Choroid plexus epithelial cell (primary cell): ENCODE data around the gene NUP98.

ENCODE experiments used
- DNase-seq: peaks from one replicate; pipeline ENCODE4 v3.0.0-alpha.2; 2010; ENCODE audit warnings: low read depth
- H3K4me3 ChIP-seq: 2 replicates; pipeline ENCODE4 v1.5.1; 2011; ENCODE audit warnings: low read depth, mild to moderate bottlenecking, control low read depth, low read length, moderate library complexity
- TF ChIP-seq, protein P1 (sequence below): conservative IDR thresholded peaks from 2 replicates; pipeline ENCODE4 v1.5.1; 2011; ENCODE audit warnings: low read depth, mild to moderate bottlenecking, control low read depth, inconsistent platforms, low read length, moderate library complexity

The NUP98 gene

GRCh38 chr11:3669742-3670183, 127.6 kb downstream of the NUP98 start:
- DNase-seq, result no peak
- no peak overlapping the region for H3K4me3 ChIP-seq
- TF ChIP-seq, protein P1, sequence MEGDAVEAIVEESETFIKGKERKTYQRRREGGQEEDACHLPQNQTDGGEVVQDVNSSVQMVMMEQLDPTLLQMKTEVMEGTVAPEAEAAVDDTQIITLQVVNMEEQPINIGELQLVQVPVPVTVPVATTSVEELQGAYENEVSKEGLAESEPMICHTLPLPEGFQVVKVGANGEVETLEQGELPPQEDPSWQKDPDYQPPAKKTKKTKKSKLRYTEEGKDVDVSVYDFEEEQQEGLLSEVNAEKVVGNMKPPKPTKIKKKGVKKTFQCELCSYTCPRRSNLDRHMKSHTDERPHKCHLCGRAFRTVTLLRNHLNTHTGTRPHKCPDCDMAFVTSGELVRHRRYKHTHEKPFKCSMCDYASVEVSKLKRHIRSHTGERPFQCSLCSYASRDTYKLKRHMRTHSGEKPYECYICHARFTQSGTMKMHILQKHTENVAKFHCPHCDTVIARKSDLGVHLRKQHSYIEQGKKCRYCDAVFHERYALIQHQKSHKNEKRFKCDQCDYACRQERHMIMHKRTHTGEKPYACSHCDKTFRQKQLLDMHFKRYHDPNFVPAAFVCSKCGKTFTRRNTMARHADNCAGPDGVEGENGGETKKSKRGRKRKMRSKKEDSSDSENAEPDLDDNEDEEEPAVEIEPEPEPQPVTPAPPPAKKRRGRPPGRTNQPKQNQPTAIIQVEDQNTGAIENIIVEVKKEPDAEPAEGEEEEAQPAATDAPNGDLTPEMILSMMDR, result no peak

GRCh38 chr11:3669128-3669527, 128.2 kb downstream of the NUP98 start:
- TF ChIP-seq, protein P1, result no peak
- no peak overlapping the region for H3K4me3 ChIP-seq
- DNase-seq, result no peak

DNA sequence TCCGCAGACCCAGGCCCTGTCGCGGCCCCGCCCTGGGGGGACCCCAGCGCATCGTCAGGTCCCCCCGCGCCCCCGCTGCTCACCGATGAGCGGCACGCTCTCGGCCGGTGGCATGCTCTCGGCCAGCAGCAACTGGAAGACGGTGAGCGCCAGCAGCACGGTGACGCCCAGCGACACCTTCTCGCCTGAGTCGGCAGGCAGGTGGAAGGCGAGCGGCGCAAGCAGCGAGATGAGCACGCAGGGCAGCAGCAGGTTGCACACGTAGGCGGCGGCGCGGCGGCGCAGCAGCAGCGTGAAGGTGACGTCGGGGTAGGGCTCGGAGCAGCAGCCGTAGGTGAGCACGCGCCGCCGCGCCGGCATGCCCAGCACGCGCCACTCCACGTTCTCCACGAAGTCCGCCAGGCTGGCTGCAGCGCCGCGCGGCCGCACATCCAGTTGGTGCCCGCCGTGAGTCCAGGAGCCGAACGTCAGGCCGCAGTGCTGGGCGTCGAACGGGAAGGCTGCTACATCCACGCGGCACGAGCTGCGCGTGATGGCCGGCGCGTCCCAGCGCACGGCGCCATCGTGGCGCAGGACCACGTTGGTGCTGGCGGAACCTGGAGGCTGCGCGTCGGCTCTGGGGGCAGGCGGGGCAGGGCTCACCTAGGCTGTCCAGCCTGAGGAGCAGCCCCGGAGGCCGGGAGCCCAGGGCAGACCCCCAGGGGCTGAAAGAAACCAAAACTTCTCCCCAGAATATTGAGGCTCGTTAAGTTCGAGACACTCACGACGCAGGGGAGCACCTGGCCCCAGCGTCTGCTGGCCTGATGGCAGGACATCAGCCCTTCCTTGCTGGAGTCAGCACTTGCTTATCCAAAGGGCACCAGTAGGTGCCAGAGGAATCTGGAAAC, 130.0 kb downstream of the NUP98 start:
- no peak overlapping the region for H3K4me3 ChIP-seq
- no peak for DNase-seq
- TF ChIP-seq, protein P1, result no peak

DNA sequence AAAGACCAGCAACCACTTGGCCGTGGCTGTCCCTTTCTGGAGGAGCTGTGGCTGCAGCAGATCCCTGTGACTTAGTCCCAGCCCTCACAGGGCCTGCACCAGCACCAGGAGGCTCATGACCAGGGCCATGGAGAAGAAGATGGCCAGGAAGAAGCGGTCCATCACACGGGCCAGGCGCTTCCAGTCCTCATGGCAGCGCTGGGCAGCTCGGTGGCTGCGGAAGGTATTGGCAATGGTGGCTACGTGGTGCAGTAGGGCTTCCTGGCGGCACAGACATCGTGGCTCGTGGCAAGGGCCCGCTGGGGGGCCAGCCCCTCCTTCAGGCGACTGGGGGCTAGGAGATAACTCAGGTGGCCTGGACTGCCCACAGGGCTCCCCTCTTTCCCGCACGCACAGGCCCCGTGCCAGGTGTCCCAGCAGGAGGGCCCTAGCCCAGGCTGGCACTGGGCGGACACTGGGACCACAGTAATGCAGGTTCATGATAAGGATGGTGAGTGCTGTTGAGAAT, 131.3 kb downstream of the NUP98 start:
- H3K4me3 ChIP-seq, result no peak overlapping the region
- DNase-seq, result no peak
- TF ChIP-seq, protein P1, result no peak

DNA sequence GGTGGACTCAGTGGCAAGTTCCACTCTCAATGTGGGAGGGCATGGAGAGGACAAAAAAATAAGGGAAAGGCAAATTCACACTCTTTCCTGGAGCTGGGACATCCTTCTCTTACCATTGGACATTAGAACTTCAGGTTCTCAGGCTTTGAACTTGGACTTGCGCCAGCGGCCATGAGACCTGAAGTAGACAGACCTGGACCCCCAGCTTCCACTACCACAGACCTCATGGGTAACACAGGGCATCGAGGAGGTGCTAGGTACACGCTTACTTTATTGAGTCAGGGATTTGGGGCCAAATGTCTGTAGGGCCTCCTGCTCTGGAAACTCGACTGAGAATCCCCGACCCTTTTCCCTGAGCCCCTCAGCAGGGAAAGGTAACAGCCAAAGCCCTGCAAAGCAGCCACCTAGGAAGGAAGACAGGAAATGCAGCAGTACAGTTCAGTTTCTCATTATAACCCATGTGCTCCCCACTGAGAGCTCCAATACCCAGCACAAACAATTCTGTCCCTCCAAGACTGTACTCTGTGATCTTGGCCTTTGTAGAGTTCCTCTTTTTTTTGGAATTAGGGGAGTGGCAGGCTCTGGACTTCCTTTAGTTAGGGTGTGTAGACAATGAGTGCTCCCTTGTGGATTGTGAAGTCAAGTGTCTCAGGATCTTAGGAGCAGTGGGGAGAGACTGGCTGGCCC, 131.9 kb downstream of the NUP98 start:
- H3K4me3 ChIP-seq, result no peak overlapping the region
- no peak for DNase-seq
- TF ChIP-seq, protein P1, result no peak

DNA sequence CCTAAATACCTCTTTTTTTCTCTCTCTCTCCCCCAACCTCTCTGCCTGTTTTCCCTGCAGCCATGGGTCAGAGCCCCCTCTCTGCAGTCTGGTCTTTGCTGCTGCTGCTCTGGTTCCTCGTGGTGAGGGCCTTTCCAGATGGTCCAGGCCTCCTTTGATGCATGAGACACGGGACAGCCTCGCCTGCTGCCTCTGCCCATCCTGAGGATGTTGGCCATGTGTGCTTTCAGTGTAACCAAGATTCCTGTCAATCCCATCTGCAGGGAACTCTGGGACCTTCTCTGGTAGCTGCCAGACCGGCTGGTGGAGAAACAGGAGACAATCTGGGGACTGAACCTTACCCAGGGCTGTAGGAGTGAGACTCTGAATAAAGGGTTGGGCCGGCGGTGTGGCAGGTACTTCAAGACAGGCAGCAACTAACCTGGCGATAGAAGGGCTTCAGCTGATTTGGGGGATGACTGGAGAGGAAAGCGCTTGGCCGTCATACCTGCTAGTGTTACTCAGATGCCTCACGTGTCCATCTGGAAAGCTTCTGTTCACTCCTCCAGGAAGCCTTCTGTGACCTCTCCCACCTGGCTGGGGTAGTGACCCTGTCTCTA, 133.2 kb downstream of the NUP98 start:
- TF ChIP-seq, protein P1, result no peak
- DNase-seq, result no peak
- H3K4me3 ChIP-seq, result no peak overlapping the region
